ENCODE data around the gene SENP1.

SENP1 gene

GRCh38 chr12:48084841-48085460 lies 20.9 kb downstream of the SENP1 start:
- H3K36me3 Mint-ChIP-seq (ENCODE audit: low read depth): peaks cover 44% of the 10 kb centered on the region
- no peaks in the 10 kb centered on the region for H3K9me3 Mint-ChIP-seq
- H3K4me1 Mint-ChIP-seq: no peaks in the 10 kb centered on the region
- H3K4me3 Mint-ChIP-seq: no peak overlapping the region
- no peak for TF ChIP-seq CTCF (IDR thresholded peaks at IDR 0.05; ENCODE audit: unreplicated experiment in 3 of 3)
- no peaks in the 10 kb centered on the region for H3K27me3 Mint-ChIP-seq (ENCODE audit: low read depth)
- H3K27ac Mint-ChIP-seq: no peak overlapping the region

- peaks cover 46% of the 10 kb centered on the region for H3K36me3 Mint-ChIP-seq (ENCODE audit: low read depth)
- H3K4me3 Mint-ChIP-seq: no peak overlapping the region
- TF ChIP-seq CTCF (IDR thresholded peaks at IDR 0.05; ENCODE audit: unreplicated experiment in 3 of 3): peak; percentile 35 to 54 (median 38)
- no peaks in the 10 kb centered on the region for H3K27me3 Mint-ChIP-seq (ENCODE audit: low read depth)
- no peak overlapping the region for H3K27ac Mint-ChIP-seq
- H3K4me1 Mint-ChIP-seq: no peaks in the 10 kb centered on the region
- no peaks in the 10 kb centered on the region for H3K9me3 Mint-ChIP-seq
These were observed 21.8 kb downstream of the SENP1 start for GRCh38 chr12:48084066-48084465.

DNA sequence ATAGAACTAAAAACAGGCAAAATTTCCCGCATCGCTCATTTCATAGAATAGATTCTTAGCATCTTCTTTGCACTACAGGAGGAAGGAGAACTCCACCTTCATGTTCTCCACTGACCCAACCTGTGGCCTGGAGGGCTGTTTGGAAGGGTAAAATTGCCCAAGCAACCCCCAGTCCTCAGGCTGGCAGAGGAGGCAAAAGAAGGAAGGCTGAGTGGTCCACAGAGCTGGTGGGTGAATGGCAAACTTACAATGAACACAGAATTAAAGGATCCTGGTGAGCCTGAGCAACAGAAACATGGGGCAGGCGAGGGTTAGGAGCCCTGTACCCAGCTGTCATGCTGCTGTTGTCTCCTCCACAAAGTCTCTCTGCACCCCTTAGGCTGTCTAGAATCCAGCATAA lies 25.1 kb downstream of the SENP1 start:
- no peak for TF ChIP-seq CTCF (IDR thresholded peaks at IDR 0.05; ENCODE audit: unreplicated experiment in 3 of 3)
- Mint-ChIP-seq H3K27me3 (ENCODE audit: low read depth) (no peaks in the 10 kb centered on the region), H3K4me1 (no peaks in the 10 kb centered on the region), H3K36me3 (ENCODE audit: low read depth) (peaks cover 54% of the 10 kb centered on the region), H3K4me3 (no peak overlapping the region), H3K9me3 (peaks cover 4% of the 10 kb centered on the region), H3K27ac (no peak overlapping the region)

GRCh38 chr12:48080285-48080684 lies 25.6 kb downstream of the SENP1 start:
- no peak overlapping the region for H3K27ac Mint-ChIP-seq
- TF ChIP-seq CTCF (IDR thresholded peaks at IDR 0.05; ENCODE audit: unreplicated experiment in 3 of 3): no peak
- peaks cover 4% of the 10 kb centered on the region for H3K9me3 Mint-ChIP-seq
- H3K36me3 Mint-ChIP-seq (ENCODE audit: low read depth): peaks cover 59% of the 10 kb centered on the region
- H3K27me3 Mint-ChIP-seq (ENCODE audit: low read depth): no peaks in the 10 kb centered on the region
- no peak overlapping the region for H3K4me3 Mint-ChIP-seq
- no peaks in the 10 kb centered on the region for H3K4me1 Mint-ChIP-seq

- Mint-ChIP-seq H3K27ac (no peak overlapping the region), H3K9me3 (peaks cover 4% of the 10 kb centered on the region), H3K4me3 (no peak overlapping the region), H3K4me1 (no peaks in the 10 kb centered on the region), H3K36me3 (ENCODE audit: low read depth) (peaks cover 62% of the 10 kb centered on the region), H3K27me3 (ENCODE audit: low read depth) (no peaks in the 10 kb centered on the region)
- no peak for TF ChIP-seq CTCF (IDR thresholded peaks at IDR 0.05; ENCODE audit: unreplicated experiment in 3 of 3)
These were observed 27.0 kb downstream of the SENP1 start for GRCh38 chr12:48078901-48079300.

- TF ChIP-seq CTCF (IDR thresholded peaks at IDR 0.05; ENCODE audit: unreplicated experiment in 3 of 3): no peak
- Mint-ChIP-seq H3K27me3 (ENCODE audit: low read depth) (no peaks in the 10 kb centered on the region), H3K9me3 (peaks cover 4% of the 10 kb centered on the region), H3K36me3 (ENCODE audit: low read depth) (peaks cover 55% of the 10 kb centered on the region), H3K27ac (no peak overlapping the region), H3K4me3 (no peak overlapping the region), H3K4me1 (no peaks in the 10 kb centered on the region)
These were observed 28.8 kb downstream of the SENP1 start for GRCh38 chr12:48077111-48077510.
